ENCODE data around the gene ATP4B. TPM values are rescaled to one million over a fixed set of nuclear protein-coding genes. Genes with fewer than 3 reads are reported as not detected.

ATP4B gene
- total RNA-seq, 1 experiment from 2014 or later, result not detected

DNA sequence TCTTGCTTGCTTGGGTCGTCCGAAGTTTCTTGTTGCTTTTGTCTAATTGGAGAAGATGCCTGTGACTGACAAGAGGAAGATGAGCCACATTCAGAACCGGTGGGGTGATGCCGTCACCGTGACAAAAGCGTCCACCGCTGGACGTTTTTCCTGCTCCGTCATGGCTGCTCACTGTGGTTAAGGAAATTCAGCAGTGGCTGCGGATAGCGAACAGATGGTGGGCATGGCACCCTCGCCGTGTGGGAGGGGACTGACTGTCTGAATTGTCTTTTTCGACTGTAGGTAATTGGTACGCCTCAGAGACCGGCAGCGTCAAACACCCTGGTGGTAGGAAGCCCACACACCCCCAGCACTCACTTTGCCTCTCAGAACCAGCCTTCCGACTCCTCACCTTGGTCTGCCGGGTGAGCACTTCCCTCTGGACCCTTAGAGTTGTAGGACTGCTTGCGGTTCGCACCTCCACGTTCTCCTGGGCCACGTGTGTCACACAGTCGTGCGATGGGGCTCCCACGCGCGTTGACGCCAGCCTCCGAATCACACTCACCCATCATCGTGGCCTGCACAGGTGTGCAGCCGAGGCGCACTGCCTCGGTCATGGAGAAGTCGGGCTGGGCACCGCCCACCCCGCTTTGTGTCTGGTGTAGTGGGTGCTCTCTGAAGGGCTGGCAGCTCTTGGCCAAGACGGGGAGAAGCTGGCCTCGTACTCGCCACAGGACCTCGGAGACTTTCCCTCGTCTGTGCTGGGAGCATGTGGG, 26.5 kb downstream of the ATP4B start:
- CTCF ChIA-PET, result no interaction called here

DNA sequence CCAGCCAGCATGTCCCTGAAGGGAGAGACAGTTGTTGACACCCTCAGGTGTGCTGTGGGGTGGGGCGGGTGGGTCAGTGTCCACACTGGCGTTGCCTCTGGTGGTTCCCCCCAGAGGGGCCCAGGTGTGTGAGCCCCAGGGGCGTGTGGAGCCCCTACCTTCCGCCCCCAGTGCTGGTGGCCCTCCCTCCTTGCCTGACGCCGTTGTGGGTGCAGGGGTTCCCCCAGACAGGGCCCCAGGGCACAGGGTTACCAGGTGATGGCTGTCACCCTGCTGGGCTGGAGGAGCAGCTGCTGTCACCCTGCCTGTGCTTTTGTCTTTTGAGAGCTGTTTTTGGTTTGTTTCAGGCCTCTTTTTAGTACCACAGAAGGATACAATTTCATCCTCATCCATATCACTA, 27.2 kb downstream of the ATP4B start:
- BruUV-seq (replicated peaks), result no TSS peak
- Histone ChIP-seq H3K4me1 (ENCODE audit: insufficient read depth, low read length) (no peaks in the 10 kb centered on the region), H3K27ac (ENCODE audit: low read length) (no peak overlapping the region), H3K4me3 (ENCODE audit: low read length) (no peak overlapping the region), H3F3A (ENCODE audit: low read length, unreplicated experiment) (no peaks in the 10 kb centered on the region), H3K9me3 (ENCODE audit: low read length) (no peaks in the 10 kb centered on the region), H2AFZ (ENCODE audit: low read length) (no peak overlapping the region), H3K9ac (ENCODE audit: low read length) (no peak overlapping the region), H4K20me1 (ENCODE audit: low read length) (no peaks in the 10 kb centered on the region), H3K9me2 (replicated peaks; ENCODE audit: low read length) (no peaks in the 10 kb centered on the region), H3K79me2 (ENCODE audit: low read length) (peaks cover 41% of the 10 kb centered on the region), H3K36me3 (ENCODE audit: low read depth, low read length) (peaks cover 5% of the 10 kb centered on the region), H3K27me3 (ENCODE audit: low read length) (no peaks in the 10 kb centered on the region), H3K4me2 (ENCODE audit: low read length) (no peak overlapping the region)
- TF ChIP-seq EZH2phosphoT487 (IDR thresholded peaks at IDR 0.05; ENCODE audit: borderline replicate concordance, low read length), result no peak
- TF ChIP-seq EZH2 (IDR thresholded peaks at IDR 0.05; ENCODE audit: low read length, unreplicated experiment), result no peak
- TF ChIP-seq, protein P1, sequence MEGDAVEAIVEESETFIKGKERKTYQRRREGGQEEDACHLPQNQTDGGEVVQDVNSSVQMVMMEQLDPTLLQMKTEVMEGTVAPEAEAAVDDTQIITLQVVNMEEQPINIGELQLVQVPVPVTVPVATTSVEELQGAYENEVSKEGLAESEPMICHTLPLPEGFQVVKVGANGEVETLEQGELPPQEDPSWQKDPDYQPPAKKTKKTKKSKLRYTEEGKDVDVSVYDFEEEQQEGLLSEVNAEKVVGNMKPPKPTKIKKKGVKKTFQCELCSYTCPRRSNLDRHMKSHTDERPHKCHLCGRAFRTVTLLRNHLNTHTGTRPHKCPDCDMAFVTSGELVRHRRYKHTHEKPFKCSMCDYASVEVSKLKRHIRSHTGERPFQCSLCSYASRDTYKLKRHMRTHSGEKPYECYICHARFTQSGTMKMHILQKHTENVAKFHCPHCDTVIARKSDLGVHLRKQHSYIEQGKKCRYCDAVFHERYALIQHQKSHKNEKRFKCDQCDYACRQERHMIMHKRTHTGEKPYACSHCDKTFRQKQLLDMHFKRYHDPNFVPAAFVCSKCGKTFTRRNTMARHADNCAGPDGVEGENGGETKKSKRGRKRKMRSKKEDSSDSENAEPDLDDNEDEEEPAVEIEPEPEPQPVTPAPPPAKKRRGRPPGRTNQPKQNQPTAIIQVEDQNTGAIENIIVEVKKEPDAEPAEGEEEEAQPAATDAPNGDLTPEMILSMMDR (conservative IDR thresholded peaks at IDR 0.05; ENCODE audit: low read depth, low read length), result no peak
- intact Hi-C loops (cut with micrococcal nuclease), result no loop called here
- ChIA-PET CTCF (no interaction called here), POLR2A (ENCODE audit: unreplicated experiment) (no interaction called here)
- no peak for ATAC-seq
- no peak for DNase-seq

More for the DNA sequence above, 26.5 kb downstream of the ATP4B start:
- no TSS peak for BruUV-seq (replicated peaks)
- Histone ChIP-seq H3K4me1 (ENCODE audit: insufficient read depth, low read length) (no peaks in the 10 kb centered on the region), H3K4me2 (ENCODE audit: low read length) (no peak overlapping the region), H3F3A (ENCODE audit: low read length, unreplicated experiment) (no peaks in the 10 kb centered on the region), H3K36me3 (ENCODE audit: low read depth, low read length) (peaks cover 5% of the 10 kb centered on the region), H3K79me2 (ENCODE audit: low read length) (peaks cover 35% of the 10 kb centered on the region), H3K27ac (ENCODE audit: low read length) (no peak overlapping the region), H3K27me3 (ENCODE audit: low read length) (no peaks in the 10 kb centered on the region), H3K9me3 (ENCODE audit: low read length) (no peaks in the 10 kb centered on the region), H2AFZ (ENCODE audit: low read length) (no peak overlapping the region), H3K9me2 (replicated peaks; ENCODE audit: low read length) (no peaks in the 10 kb centered on the region), H3K9ac (ENCODE audit: low read length) (no peak overlapping the region), H3K4me3 (ENCODE audit: low read length) (no peak overlapping the region), H4K20me1 (ENCODE audit: low read length) (no peaks in the 10 kb centered on the region)
- POLR2A ChIA-PET (ENCODE audit: unreplicated experiment), result no interaction called here
- no peak for ATAC-seq
- no peak for DNase-seq
- TF ChIP-seq, protein P1 (conservative IDR thresholded peaks at IDR 0.05; ENCODE audit: low read depth, low read length), result no peak
- TF ChIP-seq EZH2phosphoT487 (IDR thresholded peaks at IDR 0.05; ENCODE audit: borderline replicate concordance, low read length) (no peak), EZH2 (IDR thresholded peaks at IDR 0.05; ENCODE audit: low read length, unreplicated experiment) (no peak)
- intact Hi-C loops (cut with micrococcal nuclease), result no loop called here

DNA sequence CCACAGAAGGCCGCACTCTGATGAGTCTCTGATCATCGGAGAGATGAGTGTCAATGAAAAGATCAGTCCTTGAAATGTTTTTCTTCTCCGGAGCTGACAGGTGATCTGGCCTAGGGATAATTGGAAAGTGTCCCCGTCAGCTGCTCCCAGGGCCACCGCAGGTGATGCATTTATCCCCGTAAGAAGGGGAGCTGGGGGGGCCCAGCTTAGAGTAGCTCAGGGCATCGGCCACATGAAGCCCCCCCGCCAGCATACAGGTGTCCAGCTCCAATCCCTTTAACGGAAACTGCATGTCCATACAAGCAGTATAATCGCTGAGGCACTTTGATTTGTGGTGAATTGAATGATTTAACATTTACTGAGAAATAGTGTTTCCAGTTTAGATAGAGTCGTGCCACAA, 27.7 kb downstream of the ATP4B start:
- Histone ChIP-seq H3K27ac (ENCODE audit: low read length) (no peak overlapping the region), H3K27me3 (ENCODE audit: low read length) (no peaks in the 10 kb centered on the region), H3K9me2 (replicated peaks; ENCODE audit: low read length) (no peaks in the 10 kb centered on the region), H4K20me1 (ENCODE audit: low read length) (no peaks in the 10 kb centered on the region), H3K4me2 (ENCODE audit: low read length) (no peak overlapping the region), H3K4me1 (ENCODE audit: insufficient read depth, low read length) (no peaks in the 10 kb centered on the region), H3K4me3 (ENCODE audit: low read length) (no peak overlapping the region), H2AFZ (ENCODE audit: low read length) (no peak overlapping the region), H3K36me3 (ENCODE audit: low read depth, low read length) (peaks cover 5% of the 10 kb centered on the region), H3F3A (ENCODE audit: low read length, unreplicated experiment) (no peaks in the 10 kb centered on the region), H3K79me2 (ENCODE audit: low read length) (peaks cover 41% of the 10 kb centered on the region), H3K9me3 (ENCODE audit: low read length) (no peaks in the 10 kb centered on the region), H3K9ac (ENCODE audit: low read length) (no peak overlapping the region)
- ATAC-seq, result no peak
- no peak for DNase-seq
- intact Hi-C loops (cut with micrococcal nuclease), result no loop called here
- ChIA-PET CTCF (no interaction called here), POLR2A (ENCODE audit: unreplicated experiment) (no interaction called here)
- BruUV-seq (replicated peaks), result no TSS peak
- TF ChIP-seq EZH2 (IDR thresholded peaks at IDR 0.05; ENCODE audit: low read length, unreplicated experiment) (no peak), EZH2phosphoT487 (IDR thresholded peaks at IDR 0.05; ENCODE audit: borderline replicate concordance, low read length) (no peak)
- TF ChIP-seq, protein P1 (conservative IDR thresholded peaks at IDR 0.05; ENCODE audit: low read depth, low read length), result no peak
